ENCODE results near the gene SUSD4.

DNA sequence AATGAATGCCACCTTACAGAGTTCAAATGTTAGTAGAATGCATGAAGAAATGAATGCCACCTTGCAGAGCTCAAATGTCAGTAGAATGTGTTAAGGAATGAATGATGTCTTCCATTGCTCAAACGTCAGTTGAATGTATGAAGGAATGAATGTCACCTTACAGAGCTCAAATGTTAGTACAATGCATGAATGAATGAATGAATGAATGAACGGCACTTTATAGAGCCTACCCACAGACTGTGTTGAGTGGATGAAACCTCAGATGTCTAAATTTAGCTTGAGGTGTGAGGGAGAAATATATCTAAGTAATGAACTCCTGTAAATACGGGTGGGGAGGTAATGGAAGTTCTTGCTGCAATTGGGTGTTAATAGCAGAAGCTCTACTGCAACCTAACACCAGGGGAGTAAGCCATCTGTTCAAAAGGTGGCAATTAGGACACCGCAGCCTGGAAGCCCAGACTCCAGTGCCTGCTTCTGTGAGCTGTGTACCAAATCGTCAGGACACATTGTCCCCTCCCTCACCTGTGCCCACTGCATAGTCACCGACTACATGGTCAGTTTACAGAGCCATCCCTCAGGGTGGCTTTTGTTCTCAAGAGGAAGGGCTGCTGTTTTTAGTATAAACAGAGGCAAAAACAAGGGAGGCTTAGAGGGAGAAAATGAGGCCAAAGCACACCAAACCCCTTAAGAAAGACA, 26.7 kb downstream of the SUSD4 start:
- TF ChIP-seq POLR2AphosphoS5 (IDR thresholded peaks at IDR 0.05; ENCODE audit: low read depth, low read length) = no peak
- no peak for TF ChIP-seq POLR2A (IDR thresholded peaks at IDR 0.05; ENCODE audit: low read depth, low read length)
- no peak for TF ChIP-seq TAF1 (IDR thresholded peaks at IDR 0.05; ENCODE audit: low read depth, low read length)
- TF ChIP-seq POU2F2 (IDR thresholded peaks at IDR 0.05; ENCODE audit: low read depth, low read length) = no peak
- TF ChIP-seq SPI1 (IDR thresholded peaks at IDR 0.05; ENCODE audit: low read depth, low read length) = no peak
- TF ChIP-seq PAX5 (IDR thresholded peaks at IDR 0.05; ENCODE audit: insufficient read depth, low read length, severe bottlenecking) = no peak
